ENCODE data around the gene DNAJC16. TPM values are rescaled to one million over a fixed set of nuclear protein-coding genes. Genes with fewer than 3 reads are reported as not detected.

DNAJC16 gene
- total and polyA plus RNA-seq, 2 of the 13 experiments (the other 11 are each of a cell fraction or from before 2014, with no cell fraction given) = 11.4 to 15.4 TPM

DNA sequence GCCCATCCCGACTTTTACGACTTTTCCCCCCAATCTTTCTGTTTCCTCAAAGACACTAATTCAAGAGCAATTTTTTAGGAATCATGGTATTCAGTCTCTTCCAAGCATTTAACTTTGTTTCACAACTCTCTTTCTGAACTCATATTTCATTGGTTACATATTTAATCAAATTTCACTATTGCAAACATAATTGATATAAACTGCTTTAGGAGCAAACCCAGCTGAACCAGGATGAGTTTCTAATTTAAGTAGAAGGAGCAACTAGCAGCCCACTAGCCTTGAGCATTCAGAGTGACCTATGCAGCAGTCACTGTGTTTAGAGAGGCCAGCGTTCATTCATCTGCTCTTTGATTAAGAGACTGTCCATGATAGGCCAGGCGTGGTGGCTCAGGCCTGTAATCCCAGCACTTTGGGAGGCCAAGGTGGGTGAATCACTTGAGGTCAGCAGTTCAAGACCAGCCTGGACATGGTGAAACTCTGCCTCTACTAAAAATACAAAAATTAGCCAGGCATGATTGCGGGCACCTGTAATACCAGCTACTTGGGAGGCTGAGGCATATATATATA lies 48.9 kb upstream of the DNAJC16 start (continued):
- TF ChIP-seq E2F5 (CRISPR knock-in tag; conservative IDR thresholded peaks at IDR 0.05) (no peak), JDP2 (CRISPR knock-in tag; IDR thresholded peaks at IDR 0.05; ENCODE audit: borderline replicate concordance) (no peak), SKIL (CRISPR knock-in tag; IDR thresholded peaks at IDR 0.05; ENCODE audit: borderline replicate concordance) (no peak)

GRCh38 chr1:15479654-15480347 lies 46.8 kb upstream of the DNAJC16 start:
- intact Hi-C loops (cut with micrococcal nuclease; ENCODE audit: unreplicated experiment) = no loop called here
- H4K20me1 ChIP-seq (ENCODE audit: insufficient read depth, low read length) = no peaks in the 10 kb centered on the region
- H3K79me2 ChIP-seq (ENCODE audit: insufficient read depth, low read length) = no peaks in the 10 kb centered on the region
- H3K36me3 ChIP-seq (replicated peaks in 1 of 2; ENCODE audit: control insufficient read depth in 1 of 2, insufficient read depth in 2 of 2, low read length in 2 of 2) = no peaks in the 10 kb centered on the region
- H2AFZ ChIP-seq (ENCODE audit: low read length) = no peak overlapping the region
- FAIRE-seq (no peak), ATAC-seq (no peak), DNase-seq (ENCODE audit: low spot score) (no peak)
- no peak overlapping the region for H3K4me3 ChIP-seq (replicated peaks in 1 of 3; ENCODE audit: insufficient read depth in 1 of 3, low read depth in 2 of 3, low read length in 3 of 3)
- no peaks in the 10 kb centered on the region for H3K9me3 ChIP-seq (ENCODE audit: low read length)
- no TSS peak for BruUV-seq (replicated peaks)
- POLR2A ChIA-PET = no interaction called here
- H3K27ac ChIP-seq (ENCODE audit: extremely low read length, insufficient read depth, low read length) = no peak overlapping the region
- 53% methylated on average over 11 of the region's 11 CpGs for WGBS (ENCODE audit: low lambda C conversion rate)
- H3K27me3 ChIP-seq (ENCODE audit: control insufficient read depth in 1 of 2, insufficient read depth in 2 of 2, low read length in 2 of 2) = peaks cover 0 to 1% of the 10 kb centered on the region in 2 experiments; a peak in 1 of 5 replicates
- H3K9ac ChIP-seq (ENCODE audit: insufficient read depth, low read depth, low read length) = no peak overlapping the region
- no peak overlapping the region for H3K4me2 ChIP-seq (ENCODE audit: low read depth, low read length)
- CTCF ChIA-PET (ENCODE audit: low intra/inter-chr PET ratio, low total read pairs) = no interaction called here
- in situ Hi-C loops (cut with HindIII; ENCODE audit: extremely low pct_ligation_motif_present, low pct_unique_long_range_greater_than_20kb) = no loop called here
- no peak for TF ChIP-seq ZBTB25 (CRISPR knock-in tag; IDR thresholded peaks at IDR 0.05)
- no peak for TF ChIP-seq RERE (CRISPR knock-in tag; IDR thresholded peaks at IDR 0.05; ENCODE audit: low read depth)
- no peak for TF ChIP-seq ZNF263 (CRISPR knock-in tag; IDR thresholded peaks at IDR 0.05)
- TF ChIP-seq CEBPG (CRISPR knock-in tag; IDR thresholded peaks at IDR 0.05) = peak; percentile 31; the same call in 1 of the 2 replicates
- TF ChIP-seq CEBPB (IDR thresholded peaks at IDR 0.05; ENCODE audit: borderline replicate concordance, low read depth, low read length) = peak; percentile 91
- TF ChIP-seq GATAD1 (CRISPR knock-in tag; IDR thresholded peaks at IDR 0.05) = no peak
- no peaks in the 10 kb centered on the region for H3K4me1 ChIP-seq (ENCODE audit: insufficient read depth, low read length)

Measured in HepG2 (cell line).